GM19397 (cell line): ENCODE results near the gene LIG3.
"Not testable (repeated sequence)": the region's sequence is repeated elsewhere in the genome, so short reads cannot be mapped to it uniquely, and the experiment has no call there.

Source experiments
- ATAC-seq: cut with Tn5 transposase; IDR thresholded peaks from one replicate; pipeline ENCODE4 v1.9.1; 2021; ENCODE audit warnings: mild to moderate bottlenecking, moderate library complexity; ENCODE audit not compliant: unreplicated experiment

LIG3 gene

GRCh38 chr17:34980353-34980680 lies at the start of gene LIG3:
TSS of gene LIG3 (plus strand) at chr17:34980512. CDS start at chr17:34983006, 2,494 bp downstream.
- peak; percentile 82 for ATAC-seq

GRCh38 chr17:34950780-34951179 lies 29.5 kb upstream of the LIG3 start:
- ATAC-seq = not testable (repeated sequence)

DNA sequence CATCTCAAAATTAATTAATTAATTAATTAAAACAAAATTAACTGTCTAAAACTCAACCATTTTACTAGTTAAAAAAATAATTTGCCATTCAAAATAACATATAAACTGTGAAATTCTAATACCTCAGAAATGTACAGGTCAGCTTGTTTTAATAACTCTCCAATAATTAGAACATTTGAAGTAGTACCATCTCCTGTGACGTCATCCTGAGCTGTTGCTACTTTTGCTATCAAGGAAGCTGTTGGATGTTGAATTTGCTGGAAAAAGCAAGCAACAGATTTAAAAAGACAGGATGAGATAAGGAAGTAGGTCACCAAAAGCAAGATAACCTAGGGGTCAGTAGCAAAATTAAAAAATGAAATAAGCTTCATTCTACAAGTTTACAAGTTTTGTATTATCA lies 21.9 kb upstream of the LIG3 start:
- no peak for ATAC-seq

DNA sequence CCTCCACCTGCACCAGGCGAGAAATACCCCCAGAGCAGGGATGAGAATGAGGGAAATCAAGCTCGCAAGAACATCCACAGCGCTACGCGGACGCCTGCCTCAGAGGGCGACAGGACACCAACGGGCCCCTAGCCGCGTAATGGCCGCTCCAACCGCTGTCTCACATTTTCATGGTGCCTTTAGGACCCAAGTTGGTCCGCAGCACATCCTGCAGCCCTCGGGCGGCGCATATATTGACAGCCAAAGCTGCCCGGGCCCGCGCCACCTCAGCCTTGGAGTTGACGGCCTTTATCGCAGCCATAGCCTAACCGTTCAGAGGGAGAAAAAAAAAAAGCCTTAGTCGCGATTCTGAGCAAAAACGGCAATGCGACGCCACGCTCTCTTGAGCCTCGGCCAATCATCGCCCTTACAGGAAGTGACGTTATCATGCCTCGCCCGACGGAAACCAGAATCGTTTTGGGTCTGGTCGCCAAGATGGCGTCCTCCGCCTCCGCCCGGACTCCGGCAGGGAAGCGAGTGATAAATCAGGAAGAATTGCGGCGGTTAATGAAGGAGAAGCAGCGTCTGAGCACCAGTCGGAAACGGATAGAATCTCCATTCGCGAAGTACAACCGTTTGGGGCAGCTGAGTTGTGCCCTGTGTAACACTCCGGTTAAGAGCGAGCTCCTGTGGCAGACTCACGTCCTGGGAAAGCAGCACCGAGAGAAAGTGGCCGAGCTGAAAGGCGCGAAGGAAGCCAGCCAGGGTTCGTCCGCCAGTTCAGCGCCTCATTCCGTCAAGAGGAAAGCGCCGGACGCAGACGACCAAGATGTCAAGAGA lies 19.0 kb upstream of the LIG3 start, which contains the start of the genes CCT6B and ZNF830:
Gene CCT6B (minus strand): TSS at position 368 of the 819 bp plus-strand sequence. CDS start 67 bp downstream, at position 301.
Gene ZNF830 (plus strand): TSS at position 448 of the 819 bp plus-strand sequence. CDS start 27 bp downstream, at position 475.
- peak; percentile 90 for ATAC-seq

DNA sequence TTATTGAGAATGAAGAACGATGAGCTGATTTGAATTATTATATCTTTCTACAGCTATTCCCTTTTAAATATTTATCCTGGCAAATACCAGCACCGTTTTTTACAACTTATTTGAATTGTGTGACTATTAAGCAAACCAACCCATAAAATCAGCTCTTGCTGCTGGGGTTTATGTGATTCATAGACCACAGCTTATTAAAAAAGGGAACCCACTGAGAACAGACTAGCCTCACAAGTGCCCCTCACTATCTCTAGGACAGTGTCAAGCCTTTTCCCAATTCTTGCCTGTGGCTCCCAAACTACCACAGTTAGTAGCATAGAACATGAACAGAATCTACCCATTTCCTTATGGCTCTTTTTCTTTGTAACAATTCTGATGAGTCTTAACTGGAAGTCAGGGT lies 6.1 kb upstream of the LIG3 start:
- ATAC-seq = no peak

DNA sequence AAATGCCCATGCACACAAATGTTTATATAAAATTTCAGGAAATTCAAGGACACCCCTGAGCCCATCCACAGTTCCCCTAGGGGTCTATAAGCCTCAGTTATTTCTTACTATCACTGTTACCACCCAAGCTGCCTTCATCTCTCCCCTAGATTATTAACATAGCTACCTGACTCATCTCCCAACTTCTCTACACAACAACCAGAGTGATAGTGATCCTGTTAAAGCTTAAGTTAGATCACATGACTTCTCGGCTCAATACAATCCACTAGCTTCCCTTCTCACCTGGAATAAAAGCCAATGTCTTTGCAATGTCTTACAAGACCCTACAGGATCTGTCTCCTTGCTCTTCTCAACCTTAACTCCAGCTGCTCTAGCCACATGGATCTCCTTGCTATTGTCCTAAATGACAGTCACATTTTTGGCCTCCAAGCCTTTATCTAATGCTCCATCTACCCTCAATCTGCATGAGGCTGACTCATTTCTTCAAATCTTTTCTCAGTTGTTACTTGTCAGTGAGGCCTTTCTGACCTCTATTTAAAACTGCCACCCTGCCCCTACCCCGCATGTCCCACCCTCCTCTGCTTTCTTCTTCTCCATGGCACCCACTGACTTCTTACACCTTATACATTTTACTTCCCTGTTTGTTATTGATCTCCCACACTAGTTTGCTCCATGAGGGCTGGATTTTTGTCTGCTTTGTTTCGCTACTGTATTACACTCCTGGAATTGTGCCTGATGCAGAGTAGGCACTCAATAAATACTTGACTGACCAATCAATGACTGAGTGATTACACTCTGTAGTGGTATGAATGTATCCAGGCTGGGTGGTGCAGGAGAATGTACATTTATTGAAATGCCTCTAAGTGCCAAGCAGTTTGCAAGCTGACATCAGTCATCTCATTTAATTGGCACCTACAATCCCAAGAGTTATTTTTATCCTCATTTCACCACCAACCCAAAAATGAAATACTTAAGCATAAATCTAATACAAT lies 5.2 kb upstream of the LIG3 start:
- ATAC-seq = no peak

- no peak for ATAC-seq
Observed at GRCh38 chr17:34979153-34979552, 1.2 kb upstream of the LIG3 start.

GRCh38 chr17:34979650-34980352 lies 511 bp upstream of the LIG3 start:
- ATAC-seq = no peak

- peak; percentile 91 for ATAC-seq
Observed at GRCh38 chr17:34980681-34981537, 597 bp downstream of the LIG3 start.

GRCh38 chr17:34981538-34982241 lies 1.4 kb downstream of the LIG3 start:
- ATAC-seq = no peak

GRCh38 chr17:34987232-34987631 lies 6.9 kb downstream of the LIG3 start:
- no peak for ATAC-seq

- no peak for ATAC-seq
Observed at GRCh38 chr17:34988644-34989043, 8.3 kb downstream of the LIG3 start.

- no peak for ATAC-seq
Observed at GRCh38 chr17:34989473-34989872, 9.2 kb downstream of the LIG3 start.

- no peak for ATAC-seq
Observed at GRCh38 chr17:34990921-34991365, 10.6 kb downstream of the LIG3 start.

GRCh38 chr17:34991606-34992005 lies 11.3 kb downstream of the LIG3 start:
- ATAC-seq = no peak

GRCh38 chr17:34993031-34993430 lies 12.7 kb downstream of the LIG3 start:
- no peak for ATAC-seq

DNA sequence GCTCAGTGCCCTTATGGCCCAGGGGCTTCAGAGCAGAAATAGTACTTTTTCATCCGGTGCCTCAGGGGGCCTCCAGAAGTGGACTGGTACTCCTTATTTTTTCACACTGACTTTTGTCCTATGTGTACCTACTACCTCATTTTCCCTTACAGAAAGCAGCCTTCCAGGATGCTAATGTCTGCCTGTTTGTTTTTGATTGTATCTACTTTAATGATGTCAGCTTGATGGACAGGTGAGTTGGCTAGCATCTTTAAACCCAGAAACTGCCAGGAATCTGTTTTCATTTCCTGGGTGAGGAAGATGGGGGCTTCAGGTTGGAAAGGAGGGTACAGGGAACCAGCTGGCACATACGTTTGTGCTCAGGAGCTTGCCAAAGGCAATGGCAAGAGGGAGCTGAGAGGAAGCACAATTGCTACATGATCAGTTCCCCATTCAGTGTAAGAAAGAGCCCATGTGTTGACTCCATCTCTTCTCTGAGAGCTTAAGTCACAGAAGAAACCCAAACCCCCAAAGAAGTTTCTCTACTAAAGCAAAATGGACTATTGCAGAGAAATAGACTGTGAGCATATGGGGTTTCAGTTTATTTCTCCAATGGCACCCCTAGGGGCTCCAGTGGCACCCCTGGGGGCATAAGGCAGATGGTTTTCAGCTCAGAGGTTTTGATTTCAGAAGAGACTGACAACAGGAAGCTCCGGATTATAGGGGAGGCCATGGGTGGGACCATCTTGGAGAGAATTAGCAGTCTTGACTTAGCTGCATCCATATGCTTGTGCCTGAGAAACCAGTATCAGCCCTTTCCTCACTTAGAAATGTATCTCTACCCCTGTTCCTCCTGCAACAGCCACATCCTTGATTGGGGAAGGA lies 16.3 kb downstream of the LIG3 start:
- ATAC-seq = no peak

- no peak for ATAC-seq
Observed at GRCh38 chr17:34997355-34997862, 17.1 kb downstream of the LIG3 start.
